Measurements from ENCODE around the gene DNAJB13.

DNA sequence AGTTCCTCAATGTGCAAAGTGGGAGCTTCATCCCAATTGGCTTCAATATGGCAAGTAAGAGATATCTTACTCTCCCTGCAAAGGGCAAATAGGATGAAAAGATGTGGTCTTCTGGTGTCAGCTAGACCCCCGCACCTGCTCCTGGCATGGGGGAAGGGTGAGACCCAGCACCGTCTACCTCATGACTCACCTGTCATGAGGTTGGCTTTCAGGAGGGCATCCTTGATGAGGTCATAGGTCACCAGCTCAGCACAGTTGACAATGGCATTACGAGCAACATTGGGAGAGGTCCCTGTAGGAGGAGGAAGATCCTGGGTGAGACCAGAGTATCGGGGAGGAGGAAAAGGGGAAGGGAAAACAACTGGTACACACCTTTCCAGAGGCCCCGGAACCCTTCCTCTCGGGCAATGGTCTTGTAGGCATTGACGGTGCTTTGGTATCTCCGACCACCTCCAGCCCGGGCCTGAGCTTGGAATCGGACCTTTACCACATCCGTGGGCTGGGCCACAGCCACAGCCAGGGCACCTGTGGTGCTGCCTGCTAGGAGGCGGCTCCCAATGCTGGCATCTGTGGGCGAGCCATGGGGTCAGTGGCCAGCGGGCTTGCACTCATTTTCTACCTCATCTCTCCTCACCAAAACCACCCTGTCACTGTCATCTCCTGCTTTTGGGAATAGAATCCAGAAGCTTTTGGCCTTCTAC lies 25.8 kb downstream of the DNAJB13 start:
- TF ChIP-seq CTCF (IDR thresholded peaks at IDR 0.05) (no peak), POLR2A (IDR thresholded peaks at IDR 0.05) (no peak)

Measured in right lobe of liver (tissue), 4 donors.